Neural crest cell (in vitro differentiated cells): Measurements from ENCODE around the gene CCS. TPM values are rescaled to one million over a fixed set of nuclear protein-coding genes. Genes with fewer than 3 reads are reported as not detected.

ENCODE experiments used
- DNase-seq: peaks from one replicate; pipeline ENCODE4 v3.0.0; 2021; ENCODE audit warnings: low read depth, mixed read lengths, low spot score
- H3K27ac Mint-ChIP-seq: one replicate; pipeline ENCODE4 v1.8.0; 2021; ENCODE audit warnings: mild to moderate bottlenecking, mixed read lengths; ENCODE audit not compliant: unreplicated experiment
- H3K27me3 Mint-ChIP-seq: 2 replicates; pipeline ENCODE4 v1.8.0; 2021; ENCODE audit warnings: low read depth, mild to moderate bottlenecking, mixed read lengths
- H3K36me3 Mint-ChIP-seq: 2 replicates; pipeline ENCODE4 v1.8.0; 2021; ENCODE audit warnings: low read depth, mild to moderate bottlenecking, mixed read lengths
- H3K4me1 Mint-ChIP-seq: 2 replicates; pipeline ENCODE4 v1.8.0; 2021; ENCODE audit warnings: mixed read lengths
- H3K4me3 Mint-ChIP-seq: one replicate; pipeline ENCODE4 v1.8.0; 2021; ENCODE audit warnings: mild to moderate bottlenecking, mixed read lengths
- H3K9me3 Mint-ChIP-seq: 2 replicates; pipeline ENCODE4 v1.8.0; 2021; ENCODE audit warnings: mixed read lengths
- total RNA-seq: library from RNA; stranded (reverse); gene quantifications from 2 replicates; pipeline ENCODE4 v1.2.1, GENCODE V29; 2021
- TF ChIP-seq, protein P1 (sequence below): fragments of 200-600 bp; sonication (generic); conservative IDR thresholded peaks from 2 replicates; pipeline ENCODE4 v1.5.0; 2021; ENCODE audit warnings: antibody characterized with exemption, mild to moderate bottlenecking

The CCS gene
- total RNA-seq, 1 donor from 2014 or later, result 47.2 TPM

DNA sequence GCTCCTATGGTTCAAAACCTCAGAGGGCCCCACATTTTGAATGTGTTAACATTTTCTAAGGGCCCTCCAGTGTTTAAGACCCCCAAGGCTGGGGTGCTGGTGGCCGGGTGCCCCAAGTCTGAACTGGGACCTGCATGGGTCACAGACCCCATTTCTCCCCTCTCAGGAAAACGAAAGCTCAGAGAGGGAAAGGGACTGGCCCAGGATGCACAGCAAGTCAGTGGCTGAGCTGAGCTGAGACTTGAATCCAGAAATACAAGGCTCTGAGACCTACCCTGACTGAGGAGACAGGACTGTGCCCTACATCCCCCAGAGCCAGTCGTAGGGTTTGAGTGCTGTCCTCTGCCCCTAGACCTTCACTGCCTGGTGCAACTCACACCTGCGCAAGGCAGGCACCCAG is 42.1 kb upstream of the CCS start:
- Mint-ChIP-seq H3K9me3 (no peaks in the 10 kb centered on the region), H3K27me3 (peaks cover 20% of the 10 kb centered on the region), H3K27ac (no peak overlapping the region), H3K4me3 (no peak overlapping the region), H3K36me3 (no peaks in the 10 kb centered on the region), H3K4me1 (peaks cover 10% of the 10 kb centered on the region)
- DNase-seq, result no peak
- TF ChIP-seq, protein P1, sequence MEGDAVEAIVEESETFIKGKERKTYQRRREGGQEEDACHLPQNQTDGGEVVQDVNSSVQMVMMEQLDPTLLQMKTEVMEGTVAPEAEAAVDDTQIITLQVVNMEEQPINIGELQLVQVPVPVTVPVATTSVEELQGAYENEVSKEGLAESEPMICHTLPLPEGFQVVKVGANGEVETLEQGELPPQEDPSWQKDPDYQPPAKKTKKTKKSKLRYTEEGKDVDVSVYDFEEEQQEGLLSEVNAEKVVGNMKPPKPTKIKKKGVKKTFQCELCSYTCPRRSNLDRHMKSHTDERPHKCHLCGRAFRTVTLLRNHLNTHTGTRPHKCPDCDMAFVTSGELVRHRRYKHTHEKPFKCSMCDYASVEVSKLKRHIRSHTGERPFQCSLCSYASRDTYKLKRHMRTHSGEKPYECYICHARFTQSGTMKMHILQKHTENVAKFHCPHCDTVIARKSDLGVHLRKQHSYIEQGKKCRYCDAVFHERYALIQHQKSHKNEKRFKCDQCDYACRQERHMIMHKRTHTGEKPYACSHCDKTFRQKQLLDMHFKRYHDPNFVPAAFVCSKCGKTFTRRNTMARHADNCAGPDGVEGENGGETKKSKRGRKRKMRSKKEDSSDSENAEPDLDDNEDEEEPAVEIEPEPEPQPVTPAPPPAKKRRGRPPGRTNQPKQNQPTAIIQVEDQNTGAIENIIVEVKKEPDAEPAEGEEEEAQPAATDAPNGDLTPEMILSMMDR, result no peak

- TF ChIP-seq, protein P1, result no peak
Measured at GRCh38 chr11:66554602-66555001, 38.4 kb upstream of the CCS start.

DNA sequence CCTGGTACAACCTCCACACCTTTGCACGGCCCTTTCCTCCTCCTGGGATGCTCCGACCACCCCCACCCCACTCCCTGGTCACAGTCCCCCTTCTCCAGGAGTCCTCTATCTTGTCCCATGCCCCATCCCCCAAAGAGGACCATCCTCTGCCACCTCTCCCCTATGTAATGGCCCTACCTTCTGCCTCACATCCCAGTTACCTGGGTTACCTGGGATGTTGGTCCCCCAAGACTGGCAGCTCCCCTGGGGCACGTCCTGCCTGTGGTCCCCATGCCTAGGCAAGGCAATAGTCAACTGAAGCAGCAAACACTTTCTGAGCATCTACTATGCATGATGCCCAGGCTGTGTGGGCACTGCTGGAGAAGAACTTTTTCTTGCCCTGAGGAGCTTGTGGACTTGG is 37.6 kb upstream of the CCS start:
- no peak for DNase-seq
- TF ChIP-seq, protein P1, result no peak
- Mint-ChIP-seq H3K9me3 (no peaks in the 10 kb centered on the region), H3K36me3 (no peaks in the 10 kb centered on the region), H3K27ac (no peak overlapping the region), H3K4me1 (no peaks in the 10 kb centered on the region), H3K4me3 (no peak overlapping the region), H3K27me3 (no peaks in the 10 kb centered on the region)

More at GRCh38 chr11:66554602-66555001, 38.4 kb upstream of the CCS start:
- H3K4me3 Mint-ChIP-seq, result no peak overlapping the region
- H3K4me1 Mint-ChIP-seq, result no peaks in the 10 kb centered on the region
- H3K9me3 Mint-ChIP-seq, result no peaks in the 10 kb centered on the region
- H3K27ac Mint-ChIP-seq, result no peak overlapping the region
- no peaks in the 10 kb centered on the region for H3K36me3 Mint-ChIP-seq
- H3K27me3 Mint-ChIP-seq, result no peaks in the 10 kb centered on the region
- DNase-seq, result no peak

DNA sequence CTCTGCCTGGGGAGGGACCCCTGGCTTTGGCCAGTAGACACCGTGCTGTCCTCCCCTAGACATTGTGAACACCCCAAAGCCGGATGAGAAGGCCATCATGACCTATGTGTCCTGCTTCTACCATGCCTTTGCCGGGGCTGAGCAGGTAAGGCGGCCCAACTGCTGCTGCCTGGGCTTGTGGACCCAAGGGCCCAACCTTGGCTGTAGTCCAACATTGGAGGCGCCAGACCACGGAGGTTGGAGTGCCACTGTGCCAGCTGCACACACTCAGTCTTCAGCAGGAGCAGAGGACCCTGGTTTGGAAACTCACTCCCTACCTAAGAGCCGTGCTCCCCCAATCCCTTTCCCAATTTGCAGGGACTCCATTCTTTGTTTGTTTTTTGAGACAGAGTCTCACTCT is 36.9 kb upstream of the CCS start:
- Mint-ChIP-seq H3K27me3 (no peaks in the 10 kb centered on the region), H3K4me3 (no peak overlapping the region), H3K27ac (no peak overlapping the region), H3K9me3 (no peaks in the 10 kb centered on the region), H3K4me1 (no peaks in the 10 kb centered on the region), H3K36me3 (no peaks in the 10 kb centered on the region)
- TF ChIP-seq, protein P1, result no peak
- no peak for DNase-seq

DNA sequence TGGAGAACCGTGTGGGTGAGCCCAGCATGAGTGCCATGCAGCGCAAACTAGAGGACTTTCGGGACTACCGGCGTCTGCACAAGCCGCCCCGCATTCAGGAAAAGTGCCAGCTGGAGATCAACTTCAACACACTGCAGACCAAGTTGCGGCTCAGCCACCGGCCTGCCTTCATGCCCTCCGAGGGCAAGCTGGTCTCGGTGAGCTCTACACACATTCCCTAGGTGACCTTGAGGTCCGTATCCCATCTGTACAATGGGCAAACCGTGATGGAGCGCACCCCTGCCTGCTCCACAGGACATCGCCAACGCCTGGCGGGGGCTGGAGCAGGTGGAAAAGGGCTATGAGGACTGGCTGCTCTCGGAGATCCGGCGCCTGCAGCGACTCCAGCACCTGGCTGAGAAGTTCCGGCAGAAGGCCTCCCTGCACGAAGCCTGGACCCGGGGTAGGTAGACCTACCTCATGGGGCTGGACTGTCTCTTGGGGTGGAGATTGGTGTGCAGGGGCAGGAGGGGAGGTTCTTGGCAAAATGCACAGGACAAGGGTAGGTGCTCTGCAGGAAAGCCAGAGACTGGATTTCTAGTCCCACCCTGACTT is 35.2 kb upstream of the CCS start:
- no peaks in the 10 kb centered on the region for H3K9me3 Mint-ChIP-seq
- H3K36me3 Mint-ChIP-seq, result no peaks in the 10 kb centered on the region
- H3K27me3 Mint-ChIP-seq, result no peaks in the 10 kb centered on the region
- H3K4me3 Mint-ChIP-seq, result no peak overlapping the region
- no peak overlapping the region for H3K27ac Mint-ChIP-seq
- TF ChIP-seq, protein P1, result no peak
- no peak for DNase-seq
- H3K4me1 Mint-ChIP-seq, result no peaks in the 10 kb centered on the region
